Measurements from ENCODE around the gene MAOB.

DNA sequence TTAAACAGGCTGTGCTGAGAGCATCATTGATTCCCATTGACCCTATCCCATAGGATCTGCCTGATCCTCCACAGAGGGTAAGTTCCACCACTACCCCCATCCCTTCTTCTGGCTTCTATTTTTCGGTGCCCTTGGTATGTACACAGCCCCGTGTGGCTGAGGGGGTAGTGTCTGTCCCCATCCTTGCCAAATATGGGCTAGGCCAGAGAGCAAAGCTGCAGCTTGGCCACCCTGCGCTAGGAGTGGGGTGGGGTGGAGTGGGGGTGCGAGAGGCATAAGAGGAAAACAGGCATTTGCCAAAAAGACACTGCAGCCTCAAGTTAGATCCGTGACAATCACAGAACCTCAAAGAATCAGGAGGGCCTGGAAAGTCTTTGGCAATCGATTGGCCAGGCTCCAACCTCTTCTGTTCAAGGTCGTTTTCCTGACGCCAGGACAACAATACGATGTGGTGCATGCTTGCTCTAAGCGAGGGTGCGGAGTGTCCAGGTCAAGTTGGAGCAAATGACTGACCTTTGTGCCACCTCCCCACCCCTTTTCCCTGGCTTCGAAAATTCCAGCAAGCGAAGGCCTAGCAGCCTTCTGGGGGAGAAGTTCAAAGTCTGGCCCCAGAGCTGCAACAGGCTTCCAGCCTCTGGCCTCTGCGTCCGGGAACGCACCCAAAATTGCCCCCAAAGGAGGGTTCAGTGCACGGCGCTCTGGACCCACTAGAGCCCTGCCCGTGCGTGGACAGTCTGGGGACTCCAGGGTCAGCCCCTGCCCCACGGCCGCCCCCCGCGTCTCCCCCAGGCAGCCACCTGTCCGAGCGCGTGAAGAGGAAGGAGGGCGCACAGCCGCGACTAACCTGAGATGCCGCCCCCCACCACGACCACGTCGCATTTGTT, 598 bp downstream of the MAOB start:
- TF ChIP-seq KAT7 (CRISPR knock-in tag; IDR thresholded peaks at IDR 0.05; ENCODE audit: borderline replicate concordance) (no peak), SMAD3 (CRISPR knock-in tag; IDR thresholded peaks at IDR 0.05; ENCODE audit: borderline replicate concordance) (no peak)
- TF ChIP-seq, protein P1, sequence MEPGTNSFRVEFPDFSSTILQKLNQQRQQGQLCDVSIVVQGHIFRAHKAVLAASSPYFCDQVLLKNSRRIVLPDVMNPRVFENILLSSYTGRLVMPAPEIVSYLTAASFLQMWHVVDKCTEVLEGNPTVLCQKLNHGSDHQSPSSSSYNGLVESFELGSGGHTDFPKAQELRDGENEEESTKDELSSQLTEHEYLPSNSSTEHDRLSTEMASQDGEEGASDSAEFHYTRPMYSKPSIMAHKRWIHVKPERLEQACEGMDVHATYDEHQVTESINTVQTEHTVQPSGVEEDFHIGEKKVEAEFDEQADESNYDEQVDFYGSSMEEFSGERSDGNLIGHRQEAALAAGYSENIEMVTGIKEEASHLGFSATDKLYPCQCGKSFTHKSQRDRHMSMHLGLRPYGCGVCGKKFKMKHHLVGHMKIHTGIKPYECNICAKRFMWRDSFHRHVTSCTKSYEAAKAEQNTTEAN (CRISPR knock-in tag; IDR thresholded peaks at IDR 0.05) = no peak
